ENCODE results near the gene MMP28. TPM values are rescaled to one million over a fixed set of nuclear protein-coding genes. Genes with fewer than 3 reads are reported as not detected.

The MMP28 gene
- total RNA-seq, 1 experiment from 2014 or later: 2.8 TPM

DNA sequence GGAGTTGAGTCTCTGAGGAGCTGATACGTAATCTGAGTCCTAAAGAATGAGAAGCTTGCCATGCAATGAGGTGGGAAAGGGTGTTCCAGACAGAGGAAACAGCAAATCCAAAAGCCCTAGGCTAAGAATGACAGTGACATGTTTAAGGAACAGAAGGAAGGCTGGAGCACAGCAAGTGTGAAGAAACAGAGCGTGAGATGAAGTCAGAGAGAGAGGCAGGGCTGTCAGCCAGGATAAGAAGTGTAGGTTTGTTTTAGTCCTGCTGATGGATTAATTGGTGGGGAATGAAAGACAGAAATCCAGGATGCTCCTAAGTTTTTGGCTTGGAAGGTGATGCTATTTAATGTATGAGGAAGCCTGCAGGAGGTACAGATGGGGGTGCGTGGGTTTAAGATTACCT, 14.5 kb downstream of the MMP28 start:
- DNase-seq: no peak
- no peaks in the 10 kb centered on the region for H3K9me2 ChIP-seq (ENCODE audit: insufficient read depth)
- H3F3A ChIP-seq (ENCODE audit: insufficient read depth, low read depth): peaks cover 39% of the 10 kb centered on the region; the same call in 1 of the 2 replicates
- no peak overlapping the region for H3K27ac ChIP-seq
- POLR2A ChIA-PET (ENCODE audit: unreplicated experiment): interaction anchor here (0.5 kb wide), 1 partner anchor 17 kb away, joined by 7 read pairs; no protein-coding TSS in a partner anchor
- intact Hi-C loops (cut with micrococcal nuclease; ENCODE audit: unreplicated experiment): no loop called here
- no peaks in the 10 kb centered on the region for H4K20me1 ChIP-seq (ENCODE audit: insufficient read depth)
- no peak overlapping the region for H3K4me2 ChIP-seq
- no peaks in the 10 kb centered on the region for H3K79me2 ChIP-seq (ENCODE audit: low read depth)
- no peak overlapping the region for H2AFZ ChIP-seq
- CTCF ChIA-PET: interaction anchor here (0.7 kb wide), 1 partner anchor 11 kb away, joined by 5 read pairs; no protein-coding TSS in a partner anchor
- no peaks in the 10 kb centered on the region; the same call in 1 of the 2 replicates for H3K27me3 ChIP-seq (ENCODE audit: insufficient read depth, low read depth)
- H3K4me1 ChIP-seq (replicated peaks; ENCODE audit: insufficient read depth): peaks cover 59% of the 10 kb centered on the region
- no peaks in the 10 kb centered on the region for H3K9me3 ChIP-seq (ENCODE audit: insufficient read depth, low read depth)
- H3K4me3 ChIP-seq: no peak overlapping the region
- BruUV-seq (replicated peaks): no TSS peak
- TF ChIP-seq, protein P1, sequence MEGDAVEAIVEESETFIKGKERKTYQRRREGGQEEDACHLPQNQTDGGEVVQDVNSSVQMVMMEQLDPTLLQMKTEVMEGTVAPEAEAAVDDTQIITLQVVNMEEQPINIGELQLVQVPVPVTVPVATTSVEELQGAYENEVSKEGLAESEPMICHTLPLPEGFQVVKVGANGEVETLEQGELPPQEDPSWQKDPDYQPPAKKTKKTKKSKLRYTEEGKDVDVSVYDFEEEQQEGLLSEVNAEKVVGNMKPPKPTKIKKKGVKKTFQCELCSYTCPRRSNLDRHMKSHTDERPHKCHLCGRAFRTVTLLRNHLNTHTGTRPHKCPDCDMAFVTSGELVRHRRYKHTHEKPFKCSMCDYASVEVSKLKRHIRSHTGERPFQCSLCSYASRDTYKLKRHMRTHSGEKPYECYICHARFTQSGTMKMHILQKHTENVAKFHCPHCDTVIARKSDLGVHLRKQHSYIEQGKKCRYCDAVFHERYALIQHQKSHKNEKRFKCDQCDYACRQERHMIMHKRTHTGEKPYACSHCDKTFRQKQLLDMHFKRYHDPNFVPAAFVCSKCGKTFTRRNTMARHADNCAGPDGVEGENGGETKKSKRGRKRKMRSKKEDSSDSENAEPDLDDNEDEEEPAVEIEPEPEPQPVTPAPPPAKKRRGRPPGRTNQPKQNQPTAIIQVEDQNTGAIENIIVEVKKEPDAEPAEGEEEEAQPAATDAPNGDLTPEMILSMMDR (conservative IDR thresholded peaks at IDR 0.05): no peak
- no peak for TF ChIP-seq EZH2 (IDR thresholded peaks at IDR 0.05; ENCODE audit: low read depth)
- H3K36me3 ChIP-seq (ENCODE audit: low read depth): no peaks in the 10 kb centered on the region

DNA sequence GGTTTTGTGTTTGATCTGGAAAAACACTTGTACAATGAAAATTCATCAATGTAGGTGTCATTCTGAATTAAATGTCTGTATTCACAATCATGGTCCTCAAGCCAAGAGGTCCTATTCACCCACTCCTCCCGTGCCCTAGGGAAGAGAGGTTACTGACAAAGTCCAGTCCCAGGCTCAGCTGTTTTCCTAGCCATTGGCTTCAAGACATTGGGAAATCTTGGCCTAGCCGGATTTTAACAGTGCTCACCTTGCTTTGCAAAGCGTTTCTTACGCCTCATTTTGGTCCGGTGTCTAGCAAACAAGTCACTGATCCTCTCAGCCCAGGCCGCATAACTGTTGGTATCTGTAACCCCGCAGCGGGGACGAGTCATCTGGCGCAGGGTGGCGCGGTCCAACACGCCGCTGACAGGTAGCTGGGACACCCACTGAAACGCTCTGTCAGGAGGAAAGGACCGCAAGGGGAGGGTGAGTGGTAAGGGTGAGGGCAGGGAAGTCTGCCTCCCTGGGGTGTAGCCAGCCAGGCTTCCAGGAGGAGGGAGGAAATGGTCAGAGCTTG, 16.7 kb downstream of the MMP28 start:
- Histone ChIP-seq H3K27ac (peak overlapping the region; percentile 41; the same call in 1 of the 2 replicates), H3K36me3 (ENCODE audit: low read depth) (no peaks in the 10 kb centered on the region), H3K4me3 (no peak overlapping the region), H3K4me2 (peak overlapping the region; percentile 29), H2AFZ (no peak overlapping the region), H3K4me1 (replicated peaks; ENCODE audit: insufficient read depth) (peaks cover 43% of the 10 kb centered on the region), H3K27me3 (ENCODE audit: insufficient read depth, low read depth) (no peaks in the 10 kb centered on the region; the same call in 1 of the 2 replicates), H3K79me2 (ENCODE audit: low read depth) (no peaks in the 10 kb centered on the region), H3F3A (ENCODE audit: insufficient read depth, low read depth) (peaks cover 32% of the 10 kb centered on the region; the same call in 1 of the 2 replicates), H3K9me2 (ENCODE audit: insufficient read depth) (no peaks in the 10 kb centered on the region), H3K9me3 (ENCODE audit: insufficient read depth, low read depth) (no peaks in the 10 kb centered on the region), H4K20me1 (ENCODE audit: insufficient read depth) (no peaks in the 10 kb centered on the region)
- intact Hi-C loops (cut with micrococcal nuclease; ENCODE audit: unreplicated experiment): no loop called here
- BruUV-seq (replicated peaks): no TSS peak
- ChIA-PET CTCF (no interaction called here), POLR2A (ENCODE audit: unreplicated experiment) (no interaction called here)
- DNase-seq: no peak
- TF ChIP-seq, protein P1 (conservative IDR thresholded peaks at IDR 0.05): no peak
- no peak for TF ChIP-seq EZH2 (IDR thresholded peaks at IDR 0.05; ENCODE audit: low read depth)

DNA sequence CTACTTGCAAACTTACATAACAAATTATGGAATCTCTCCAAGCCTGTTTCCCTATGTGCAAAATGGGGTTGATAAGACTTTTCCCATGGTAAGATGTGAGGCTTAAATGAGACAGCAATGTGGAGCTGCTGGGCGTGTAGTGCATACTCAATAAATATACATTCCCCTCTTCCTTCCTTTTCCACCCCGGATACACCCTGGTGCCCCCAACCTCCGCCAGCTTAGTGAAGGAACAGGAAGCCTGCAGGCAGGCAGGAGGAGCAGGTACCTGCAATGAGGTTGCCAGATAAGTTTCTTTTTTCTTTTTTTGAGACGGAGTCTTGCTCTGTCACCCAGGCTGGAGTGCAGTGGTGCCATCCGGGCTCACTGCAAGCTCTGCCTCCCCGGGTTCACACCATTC, 19.9 kb downstream of the MMP28 start:
- Histone ChIP-seq H4K20me1 (ENCODE audit: insufficient read depth) (no peaks in the 10 kb centered on the region), H3F3A (ENCODE audit: insufficient read depth, low read depth) (peaks cover 22% of the 10 kb centered on the region; the same call in 1 of the 2 replicates), H3K27me3 (ENCODE audit: insufficient read depth, low read depth) (peaks cover 12% of the 10 kb centered on the region), H3K4me3 (no peak overlapping the region), H3K4me2 (no peak overlapping the region), H3K9me2 (ENCODE audit: insufficient read depth) (no peaks in the 10 kb centered on the region), H3K79me2 (ENCODE audit: low read depth) (no peaks in the 10 kb centered on the region), H3K36me3 (ENCODE audit: low read depth) (no peaks in the 10 kb centered on the region), H3K27ac (no peak overlapping the region), H2AFZ (no peak overlapping the region), H3K4me1 (replicated peaks; ENCODE audit: insufficient read depth) (peaks cover 27% of the 10 kb centered on the region), H3K9me3 (ENCODE audit: insufficient read depth, low read depth) (no peaks in the 10 kb centered on the region)
- ChIA-PET POLR2A (ENCODE audit: unreplicated experiment) (no interaction called here), CTCF (no interaction called here)
- intact Hi-C loops (cut with micrococcal nuclease; ENCODE audit: unreplicated experiment): no loop called here
- no TSS peak for BruUV-seq (replicated peaks)
- DNase-seq: no peak
- no peak for TF ChIP-seq EZH2 (IDR thresholded peaks at IDR 0.05; ENCODE audit: low read depth)
- TF ChIP-seq, protein P1 (conservative IDR thresholded peaks at IDR 0.05): no peak
